Right renal pelvis (tissue), 4 donors: ENCODE results near the gene COL11A2. TPM values are rescaled to one million over a fixed set of nuclear protein-coding genes. Genes with fewer than 3 reads are reported as not detected.
A peak's percentile ranks its signal among the peaks of the same experiment; 100 is the strongest.

Source experiments
- DNase-seq, 4 donors: peaks; one replicate each; pipeline ENCODE4 v3.0.0-alpha.2; 2013; ENCODE audit warnings: low read depth in 4 of 4, low spot score in 3 of 4, missing footprints in 1 of 4
- polyA plus RNA-seq, 4 donors: library from polyadenylated mRNA; unstranded; fragments of 120-200 nt; gene quantifications; one replicate each; pipeline ENCODE4 v1.2.1, GENCODE V29; 2013; ENCODE audit not compliant: insufficient read length in 4 of 4

Gene COL11A2
- polyA plus RNA-seq, 4 donors = 4.7 to 5.6 (median 5.4) TPM

DNA sequence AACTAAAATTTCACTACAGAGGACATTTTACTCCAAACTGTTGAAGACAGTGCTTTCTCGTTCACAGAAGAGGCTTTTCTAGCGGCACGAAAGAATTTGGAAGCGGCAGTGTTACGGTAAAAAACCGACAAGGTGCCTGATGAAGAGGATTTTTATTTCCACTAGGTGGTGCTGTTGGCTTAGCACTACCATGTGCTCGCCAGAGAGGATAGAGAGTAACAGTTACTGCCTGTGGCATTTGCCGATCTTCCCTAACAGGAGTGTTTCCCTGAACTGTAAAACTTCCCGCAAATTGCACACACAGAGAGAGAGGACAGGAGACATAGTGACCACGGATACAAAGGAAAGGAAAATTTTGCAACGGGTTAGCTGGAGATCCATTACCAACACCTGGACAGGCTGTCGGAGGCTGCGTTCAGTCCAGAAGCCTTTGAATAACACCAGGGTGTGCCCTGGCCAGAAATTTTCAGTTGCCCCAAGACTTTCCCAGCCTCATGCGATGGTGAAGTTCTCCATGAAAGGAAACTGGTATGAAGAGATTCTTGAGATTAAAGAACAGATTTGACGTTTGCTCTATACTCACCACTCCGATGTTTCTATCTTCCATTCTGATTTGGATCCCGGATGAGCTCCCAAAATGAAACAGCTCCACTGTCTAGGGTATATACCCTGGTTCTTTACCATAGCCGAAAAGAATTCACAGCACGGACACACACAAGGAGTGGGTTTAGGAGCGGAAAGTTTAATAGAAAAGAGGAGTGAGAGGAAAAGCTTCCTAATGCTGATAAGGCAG lies 68.3 kb downstream of the COL11A2 start:
- DNase-seq = no peak

DNA sequence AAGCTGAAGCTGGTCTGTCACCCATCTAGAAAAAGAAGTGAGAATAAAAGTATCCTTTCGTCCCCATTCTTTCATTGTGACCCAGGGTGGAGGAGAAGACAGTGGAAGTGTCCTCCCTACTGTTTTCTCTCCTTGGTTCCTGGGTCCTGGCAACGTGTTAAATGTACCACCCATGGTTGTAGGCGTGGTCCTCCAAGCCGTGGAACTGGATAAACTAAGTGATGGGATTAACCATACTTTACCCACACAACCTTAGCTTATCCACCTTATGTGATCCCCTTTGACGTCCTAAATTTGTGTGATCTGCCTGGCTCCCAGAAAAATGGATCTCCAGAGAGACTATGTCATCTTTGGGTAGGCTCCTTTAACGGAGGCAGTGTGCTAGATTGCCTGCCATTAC lies 69.1 kb downstream of the COL11A2 start:
- DNase-seq = no peak

DNA sequence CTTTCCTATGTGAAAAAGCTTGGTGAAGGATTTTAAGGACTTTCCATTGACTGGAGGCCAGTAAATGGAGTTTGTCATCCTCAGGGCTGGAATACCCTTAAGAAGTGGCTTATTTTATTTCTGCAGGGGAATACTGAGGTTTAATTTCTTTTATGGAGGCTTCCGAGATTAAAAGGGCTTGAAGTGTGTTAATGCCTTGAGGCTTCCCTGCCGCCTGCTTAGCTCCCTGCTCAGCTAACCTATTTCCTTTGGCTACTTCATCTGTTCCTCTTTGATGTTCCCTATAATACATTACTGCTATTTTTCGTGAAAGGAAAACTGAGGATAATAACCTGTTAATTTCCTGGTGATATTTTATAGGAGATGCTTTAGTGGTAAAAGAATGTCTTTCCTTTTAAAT lies 72.3 kb downstream of the COL11A2 start:
- no peak for DNase-seq

DNA sequence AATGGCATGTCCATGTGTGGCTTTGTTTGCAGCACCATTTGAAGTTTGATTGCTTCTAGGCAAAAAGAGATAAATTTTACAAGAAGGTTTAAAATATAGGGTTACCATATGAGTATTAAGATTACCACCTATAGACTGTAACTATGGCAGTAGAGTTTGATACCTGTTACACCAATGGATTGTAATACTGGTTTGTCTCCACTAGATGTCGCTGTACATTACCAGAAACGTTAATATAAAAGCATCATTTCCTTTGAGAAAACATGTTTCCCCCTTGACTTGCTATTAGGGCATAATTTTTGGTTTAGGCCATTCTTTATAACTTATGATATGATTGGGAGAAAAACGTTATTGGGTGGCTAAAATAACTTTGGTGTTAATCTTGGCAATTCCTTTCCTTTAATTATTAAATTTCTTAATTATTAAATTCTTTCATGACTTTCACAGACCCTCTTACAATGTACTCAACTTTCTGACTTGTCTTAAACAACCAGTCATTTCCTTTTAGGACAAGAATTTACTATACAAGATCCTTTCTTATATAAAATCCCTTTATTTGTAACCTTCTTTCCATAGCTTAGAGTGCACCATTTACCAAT lies 73.6 kb downstream of the COL11A2 start:
- DNase-seq = peak in 2 of 4 donors; percentile 24 to 34

DNA sequence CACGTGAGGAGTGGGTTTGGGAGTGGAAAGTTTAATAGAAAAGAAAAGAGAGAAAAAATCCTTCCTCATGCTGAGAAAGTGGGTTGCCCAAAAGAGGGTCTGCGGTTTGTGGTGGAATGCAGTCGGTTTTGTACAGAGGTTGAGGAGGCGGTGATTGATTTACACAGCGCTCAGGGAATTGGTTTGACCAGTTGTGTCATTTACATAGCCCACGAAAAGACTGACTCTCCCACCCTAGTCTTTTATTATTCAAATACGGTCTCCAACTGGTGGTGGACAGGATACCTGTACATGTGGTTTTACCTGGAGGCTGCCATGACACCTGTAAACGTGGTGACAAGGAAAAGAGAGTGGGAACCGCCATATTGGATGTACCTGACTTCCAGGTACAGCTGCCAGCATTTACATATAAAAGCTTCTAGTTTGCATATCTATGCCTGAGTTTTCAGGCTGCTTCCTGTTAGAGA lies 74.4 kb downstream of the COL11A2 start:
- DNase-seq = no peak

DNA sequence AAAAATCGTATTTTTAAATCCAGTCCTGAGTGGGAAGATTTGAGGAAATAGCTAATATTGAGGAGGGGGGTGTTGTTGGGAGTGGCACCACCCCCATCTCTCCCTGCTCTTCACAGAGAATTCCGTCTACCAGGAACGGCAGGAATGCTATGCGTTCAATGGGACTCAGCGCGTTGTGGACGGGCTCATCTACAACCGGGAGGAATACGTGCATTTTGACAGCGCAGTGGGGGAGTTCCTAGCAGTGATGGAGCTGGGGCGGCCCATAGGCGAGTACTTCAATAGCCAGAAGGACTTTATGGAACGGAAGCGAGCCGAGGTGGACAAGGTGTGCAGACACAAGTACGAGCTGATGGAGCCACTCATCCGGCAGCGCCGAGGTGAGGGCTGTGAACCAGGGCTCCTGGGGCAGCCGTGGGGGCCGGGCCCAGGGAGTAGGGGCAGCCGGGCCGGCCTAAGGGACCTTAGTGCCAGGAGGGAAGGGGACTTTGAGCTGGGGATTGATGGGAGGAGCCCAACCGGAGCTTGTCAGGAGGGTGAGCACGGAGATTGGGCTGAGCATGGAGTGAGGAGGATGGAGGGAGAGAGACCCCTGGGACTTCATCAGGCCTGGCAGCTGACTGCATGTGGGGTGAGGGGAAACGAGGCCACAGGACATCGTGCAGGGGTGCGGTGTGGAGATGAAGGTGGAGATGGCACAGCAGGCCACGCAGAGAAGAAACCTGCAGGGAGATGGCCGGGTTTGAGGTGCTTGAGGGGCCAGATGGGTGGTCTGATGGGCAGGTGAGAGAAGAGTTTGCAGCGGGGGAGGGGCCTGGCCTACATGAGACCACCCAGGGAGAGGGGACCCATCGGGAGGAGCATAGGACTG lies 75.2 kb downstream of the COL11A2 start:
- peak in 1 of 4 donors; percentile 15 for DNase-seq

DNA sequence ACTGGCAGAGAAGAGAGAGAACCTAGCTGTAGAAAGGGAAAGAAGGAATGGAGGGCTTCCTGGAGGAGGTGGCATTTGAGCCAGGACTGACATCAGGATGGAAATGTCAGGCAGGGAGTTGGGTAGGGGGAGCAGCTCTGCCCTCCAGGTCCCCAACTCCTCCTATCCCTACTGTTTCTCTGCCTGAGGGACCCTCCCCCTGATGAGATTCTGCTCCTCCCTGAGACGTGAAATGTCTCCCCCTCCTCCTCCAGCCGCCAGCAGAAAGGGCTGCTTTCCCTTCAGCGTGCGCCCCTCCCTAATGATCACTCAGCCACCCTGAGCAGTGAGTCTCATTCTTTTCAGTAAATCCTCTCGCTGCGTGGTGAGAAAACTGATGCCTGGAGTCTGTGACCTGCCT lies 75.8 kb downstream of the COL11A2 start:
- DNase-seq = no peak

DNA sequence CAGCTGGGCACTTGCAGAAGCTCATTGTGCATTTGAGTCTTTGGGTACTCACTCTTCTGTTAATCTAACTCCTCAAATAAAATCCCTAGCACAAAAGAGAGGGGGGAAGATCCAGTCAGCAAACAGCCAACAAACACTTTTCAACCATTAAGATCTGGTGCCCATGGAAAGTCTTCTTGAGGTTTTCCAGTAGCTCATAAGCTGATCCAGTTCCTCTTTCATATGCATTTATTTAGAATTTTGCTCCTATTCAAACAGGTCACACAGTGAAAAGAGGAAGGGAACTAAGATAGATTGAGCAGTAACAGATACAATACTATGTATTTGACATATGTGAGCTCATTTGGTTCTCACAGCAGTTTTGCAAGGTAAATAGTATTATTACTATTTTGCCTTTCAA lies 77.9 kb downstream of the COL11A2 start:
- no peak for DNase-seq

DNA sequence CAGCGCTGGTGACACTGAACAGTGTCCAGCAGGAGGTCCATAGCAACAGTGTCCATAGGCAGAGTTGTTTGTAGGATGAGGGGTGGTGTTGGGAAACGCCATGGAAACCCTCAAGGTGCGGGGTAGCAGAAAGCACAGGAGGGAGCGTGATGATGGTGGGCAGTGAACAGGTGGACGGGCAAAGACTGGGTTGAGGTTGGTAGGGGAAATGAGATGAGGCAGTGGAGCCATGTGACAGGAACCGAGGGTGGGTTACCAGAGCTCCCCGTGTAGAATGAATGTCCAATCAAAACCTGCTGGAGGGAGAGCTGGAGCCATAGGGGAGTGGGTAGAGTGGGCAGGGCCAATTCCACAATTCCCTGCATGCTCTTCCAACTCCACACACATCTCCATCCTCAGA lies 78.5 kb downstream of the COL11A2 start:
- no peak for DNase-seq

Other genes starting within 250 kb of the COL11A2 start
- gene HLA-DMA, start 239.4 kb downstream of the COL11A2 start, polyA plus RNA-seq = 10 to 100 TPM; 15.9 to 19.1 (median 17.2) TPM
- gene BRD2, start 223.9 kb downstream of the COL11A2 start, polyA plus RNA-seq = 100 to 1,000 TPM; 308 to 347 (median 326) TPM
- 1 to 10 TPM; 4.7 to 5.8 (median 5.1) TPM for gene HLA-DOA, start 182.9 kb downstream of the COL11A2 start, polyA plus RNA-seq
- 10 to 100 TPM; 17.9 to 37.0 (median 19.2) TPM for gene HLA-DPA1, start 118.8 kb downstream of the COL11A2 start, polyA plus RNA-seq
- 10 to 100 TPM; 18.4 to 24.2 (median 21.3) TPM for gene HLA-DPB1, start 116.5 kb downstream of the COL11A2 start, polyA plus RNA-seq
- gene RXRB, start 8.2 kb upstream of the COL11A2 start, polyA plus RNA-seq = 10 to 100 TPM; 53.7 to 56.5 (median 54.3) TPM
- gene SLC39A7, start 8.4 kb upstream of the COL11A2 start, polyA plus RNA-seq = 100 to 1,000 TPM; 102 to 118 (median 105) TPM
- 10 to 100 TPM; 20.5 to 35.1 (median 26.7) TPM for gene HSD17B8, start 12.2 kb upstream of the COL11A2 start, polyA plus RNA-seq
- 10 to 100 TPM; 51.5 to 64.6 (median 56.8) TPM for gene RING1, start 16.0 kb upstream of the COL11A2 start, polyA plus RNA-seq
- 10 to 100 TPM; 64.3 to 81.7 (median 70.6) TPM for gene VPS52, start 79.4 kb upstream of the COL11A2 start, polyA plus RNA-seq
- gene RPS18, start 79.6 kb upstream of the COL11A2 start, polyA plus RNA-seq = 1,000 to 10,000 TPM; 2,953 to 3,403 (median 3,031) TPM
- gene B3GALT4, start 84.7 kb upstream of the COL11A2 start, polyA plus RNA-seq = 1 to 10 TPM; 4.2 to 5.8 (median 4.6) TPM
- gene WDR46, start 96.8 kb upstream of the COL11A2 start, polyA plus RNA-seq = 10 to 100 TPM; 59.9 to 72.6 (median 62.5) TPM
- 10 to 100 TPM; 64.2 to 78.3 (median 73.5) TPM for gene PFDN6, start 97.1 kb upstream of the COL11A2 start, polyA plus RNA-seq
- gene RGL2, start 106.5 kb upstream of the COL11A2 start, polyA plus RNA-seq = 100 to 1,000 TPM in 3 of 4 donors, 10 to 100 TPM in 1; 98.4 to 122 (median 109) TPM
- gene TAPBP, start 121.6 kb upstream of the COL11A2 start, polyA plus RNA-seq = 10 to 100 TPM; 31.8 to 43.1 (median 36.2) TPM
- 10 to 100 TPM; 23.9 to 26.2 (median 25.2) TPM for gene ZBTB22, start 125.3 kb upstream of the COL11A2 start, polyA plus RNA-seq
- gene DAXX, start 130.5 kb upstream of the COL11A2 start, polyA plus RNA-seq = 10 to 100 TPM; 52.3 to 58.4 (median 57.6) TPM
- gene KIFC1, start 199.4 kb upstream of the COL11A2 start, polyA plus RNA-seq = 10 to 100 TPM; 35.4 to 39.6 (median 38.3) TPM
- 10 to 100 TPM; 71.7 to 80.5 (median 73.3) TPM for gene PHF1, start 218.5 kb upstream of the COL11A2 start, polyA plus RNA-seq
- gene CUTA, start 225.6 kb upstream of the COL11A2 start, polyA plus RNA-seq = 100 to 1,000 TPM; 218 to 278 (median 226) TPM
- gene SYNGAP1, start 227.6 kb upstream of the COL11A2 start, polyA plus RNA-seq = 10 to 100 TPM; 25.8 to 33.9 (median 30.6) TPM